GM21529 (cell line): ENCODE data around the gene S100P.

Experiments
- ATAC-seq: cut with Tn5 transposase; IDR thresholded peaks from one replicate; pipeline ENCODE4 v1.9.1; 2021; ENCODE audit not compliant: unreplicated experiment

The S100P gene

DNA sequence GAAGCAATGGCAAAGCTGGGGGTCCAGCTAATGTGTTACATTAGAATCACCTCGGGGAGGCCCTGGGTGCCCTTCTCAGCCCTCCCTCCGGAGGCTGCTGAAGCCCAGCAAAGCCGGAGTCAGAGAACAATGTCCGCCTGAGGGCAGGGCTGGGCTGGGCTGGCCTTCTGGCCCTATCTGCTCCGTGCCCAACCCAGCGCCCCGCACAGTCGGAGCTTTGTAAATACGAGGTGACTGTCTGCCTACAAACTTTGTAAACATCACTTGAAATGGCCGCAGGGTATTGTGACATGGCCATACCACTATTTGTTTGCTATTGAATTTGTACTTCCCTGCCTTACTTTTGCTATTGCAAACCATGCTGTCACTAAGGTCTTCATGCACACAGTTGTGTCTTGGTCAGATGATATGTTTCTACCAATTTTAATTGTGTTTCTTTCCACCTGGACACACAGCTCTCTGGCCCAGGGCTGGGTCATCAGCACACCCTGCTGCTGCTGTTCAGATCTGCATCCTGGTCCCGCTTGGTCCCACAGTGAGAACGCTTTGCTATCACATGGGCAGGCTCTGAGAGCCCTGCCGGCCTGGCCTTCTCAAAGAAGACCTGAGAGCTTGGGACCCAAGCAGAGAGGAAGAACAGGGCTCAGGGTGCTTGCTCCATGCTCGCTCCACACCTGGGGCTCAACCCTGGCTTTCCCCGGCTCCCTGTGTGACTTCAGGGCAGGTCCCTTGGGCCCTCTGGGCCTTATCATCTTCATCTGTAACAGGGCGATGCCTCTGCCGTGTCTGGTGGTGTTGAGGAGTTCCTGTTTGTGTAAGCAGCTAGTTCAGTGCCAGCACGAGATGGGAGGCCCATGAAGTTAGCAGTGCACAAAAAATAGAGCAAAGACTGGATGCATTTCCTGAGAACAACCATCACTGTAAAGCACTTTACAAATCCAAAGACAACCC lies 2.3 kb downstream of the S100P start:
- ATAC-seq = no peak

DNA sequence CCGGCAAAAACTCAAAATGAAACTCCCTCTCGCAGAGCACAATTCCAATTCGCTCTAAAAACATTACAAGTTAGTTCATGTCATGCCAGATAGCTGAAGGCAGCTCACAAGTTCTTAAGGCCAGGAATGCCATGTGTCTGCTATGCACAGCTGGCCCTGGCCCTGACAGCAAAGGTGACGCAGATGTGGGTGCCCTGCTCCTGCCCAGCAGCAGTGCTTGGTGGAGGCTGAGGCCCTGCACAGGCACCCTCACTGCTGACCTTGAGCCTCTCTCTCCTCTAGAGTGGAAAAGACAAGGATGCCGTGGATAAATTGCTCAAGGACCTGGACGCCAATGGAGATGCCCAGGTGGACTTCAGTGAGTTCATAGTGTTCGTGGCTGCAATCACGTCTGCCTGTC lies 2.9 kb downstream of the S100P start:
- no peak for ATAC-seq

DNA sequence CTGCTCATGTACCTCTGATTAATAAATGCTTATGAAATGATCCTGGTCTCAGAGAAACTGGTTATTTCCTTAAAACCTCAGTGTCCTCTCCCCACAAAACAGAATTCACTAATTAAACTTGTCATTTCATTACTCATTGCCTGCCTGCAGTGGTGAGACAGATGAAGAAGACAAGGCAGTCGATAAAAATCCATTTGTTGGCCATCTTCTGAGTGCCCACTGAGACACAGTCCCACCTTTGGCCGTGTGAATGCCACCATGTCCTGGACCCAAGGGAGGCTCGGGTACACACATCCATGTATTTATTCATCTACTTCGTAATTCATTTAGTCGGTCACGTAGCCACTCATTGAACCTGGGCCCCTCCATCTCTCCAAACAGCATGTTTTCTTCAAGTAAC lies 3.5 kb downstream of the S100P start:
- ATAC-seq = no peak

DNA sequence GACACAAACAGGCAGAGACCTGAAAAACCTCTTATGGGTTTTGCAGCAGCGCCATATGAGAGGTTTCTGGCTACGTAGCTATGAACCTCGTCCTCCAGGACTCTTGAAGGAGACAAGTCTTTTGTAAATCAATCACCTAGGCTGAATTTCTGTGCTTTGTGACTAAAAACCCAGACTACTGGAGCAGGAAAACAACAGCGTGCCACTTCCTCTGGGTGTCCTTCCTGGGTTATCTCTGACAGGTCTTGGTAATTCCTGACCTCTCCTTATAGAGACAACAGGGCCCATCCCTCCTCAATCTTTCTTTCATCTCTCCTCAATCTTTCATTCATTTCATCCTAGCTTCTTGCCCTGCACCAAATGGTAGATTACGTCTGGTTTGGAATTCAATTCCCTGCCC lies 5.7 kb downstream of the S100P start:
- no peak for ATAC-seq

DNA sequence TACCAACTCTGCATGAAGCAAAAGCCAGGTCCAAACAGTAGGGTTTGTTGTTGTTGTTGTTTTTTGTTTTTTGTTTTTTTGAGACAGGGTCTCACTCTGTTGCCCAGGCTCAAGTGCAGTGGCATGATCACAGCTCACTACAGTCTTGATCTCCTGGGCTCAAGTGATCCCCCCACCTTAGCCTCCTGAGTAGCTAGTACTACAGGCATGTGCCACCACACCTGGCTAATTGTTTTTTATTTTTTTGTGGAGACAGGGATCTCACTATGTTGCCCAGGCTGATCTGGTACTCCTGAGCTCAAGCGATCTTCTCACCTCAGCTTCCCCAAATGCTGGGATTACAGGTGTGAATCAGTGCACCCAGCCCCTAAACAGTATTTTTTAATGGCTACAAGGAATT lies 6.2 kb downstream of the S100P start:
- no peak for ATAC-seq

DNA sequence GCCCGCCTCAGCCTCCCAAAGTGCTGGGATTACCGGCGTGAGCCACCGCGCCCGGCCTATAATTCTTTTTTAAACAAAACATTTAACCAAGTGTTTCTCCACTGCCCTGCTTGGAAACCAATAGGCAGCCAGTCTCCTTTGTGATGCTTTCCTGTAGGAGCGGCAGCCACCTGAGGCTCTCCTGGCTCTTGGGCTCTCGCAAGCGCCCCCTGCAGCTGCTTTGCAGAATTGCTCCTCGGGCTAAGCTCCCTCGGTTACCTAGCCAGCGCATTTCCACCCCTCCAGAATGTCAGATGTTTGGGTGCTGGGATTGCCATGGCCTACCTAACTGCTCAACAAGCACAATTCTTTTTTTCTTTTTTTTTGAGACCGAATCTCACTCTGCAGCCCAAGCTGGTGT lies 7.7 kb downstream of the S100P start:
- ATAC-seq = no peak

DNA sequence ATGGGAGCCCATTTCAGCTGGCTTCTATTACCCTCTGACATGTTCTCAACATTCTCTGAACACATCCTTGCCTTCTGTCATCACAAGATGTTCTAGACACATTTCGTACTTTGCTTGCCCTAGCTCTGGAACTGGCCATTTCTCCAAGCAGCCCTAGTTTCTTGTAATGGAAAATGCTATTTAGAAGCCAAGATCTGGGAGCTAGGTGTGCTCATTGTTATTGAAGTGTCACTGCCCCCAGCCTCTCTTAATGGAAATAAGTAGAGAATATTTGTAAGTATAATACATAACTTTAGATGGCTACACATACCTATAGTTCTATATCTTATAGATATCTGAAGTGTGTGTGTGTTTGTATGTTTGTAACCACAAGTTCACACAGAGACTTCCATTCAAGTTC lies 9.1 kb downstream of the S100P start:
- no peak for ATAC-seq

DNA sequence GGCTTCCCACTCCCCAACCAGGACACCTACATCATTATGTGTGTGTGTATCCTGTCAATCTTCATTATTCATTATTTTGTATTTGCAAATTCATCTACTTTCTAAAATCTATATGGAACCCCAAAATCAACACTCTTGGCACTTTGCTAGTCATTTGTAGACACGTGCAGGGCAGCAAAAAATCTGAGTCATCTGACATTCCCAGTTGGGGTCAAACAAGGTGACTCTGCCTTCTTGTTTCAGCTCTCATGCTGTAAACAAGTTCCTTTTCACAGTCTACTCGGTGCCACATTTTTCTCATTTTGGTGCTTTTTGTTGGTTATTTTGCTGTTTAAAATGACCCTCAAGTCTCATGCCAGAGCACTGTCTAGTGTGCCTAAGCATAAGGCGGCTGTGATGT lies 10.1 kb downstream of the S100P start:
- ATAC-seq = no peak

DNA sequence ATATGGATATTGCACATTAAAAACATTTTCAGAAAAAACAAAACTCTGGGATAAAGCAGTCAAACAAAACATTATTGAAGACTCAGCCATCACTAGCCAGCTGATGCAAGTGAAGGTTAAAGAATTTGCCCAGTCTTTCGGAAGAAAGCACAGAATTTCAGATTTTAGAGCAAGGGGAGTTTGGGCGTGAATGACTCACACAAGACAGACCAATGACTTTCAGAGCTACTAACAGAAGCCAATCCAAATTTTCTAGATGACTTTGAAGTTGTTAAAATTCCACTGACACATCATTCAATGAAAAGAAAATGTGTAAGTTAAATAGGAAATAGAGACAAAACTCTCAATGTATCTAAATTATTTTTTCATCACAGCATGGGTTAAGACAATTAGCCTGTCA lies 12.0 kb downstream of the S100P start:
- ATAC-seq = no peak

DNA sequence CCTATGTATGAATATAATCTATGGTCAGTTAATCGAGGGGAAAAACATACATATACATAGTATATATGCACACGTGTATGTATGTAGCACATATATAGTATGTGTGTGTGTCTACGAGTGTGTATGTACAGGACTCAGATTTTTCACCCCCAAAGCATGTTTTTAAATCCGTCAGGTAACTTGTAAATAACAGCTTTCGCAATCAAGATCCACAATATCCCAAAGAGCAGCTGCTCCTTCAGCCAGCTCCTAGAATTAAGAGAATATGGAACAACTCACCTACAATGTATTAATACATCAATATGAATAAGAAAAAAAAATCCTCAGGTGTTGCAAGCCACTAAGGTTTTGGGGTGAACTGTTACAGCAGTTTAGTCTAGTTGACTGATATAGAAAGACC lies 12.5 kb downstream of the S100P start:
- ATAC-seq = no peak

DNA sequence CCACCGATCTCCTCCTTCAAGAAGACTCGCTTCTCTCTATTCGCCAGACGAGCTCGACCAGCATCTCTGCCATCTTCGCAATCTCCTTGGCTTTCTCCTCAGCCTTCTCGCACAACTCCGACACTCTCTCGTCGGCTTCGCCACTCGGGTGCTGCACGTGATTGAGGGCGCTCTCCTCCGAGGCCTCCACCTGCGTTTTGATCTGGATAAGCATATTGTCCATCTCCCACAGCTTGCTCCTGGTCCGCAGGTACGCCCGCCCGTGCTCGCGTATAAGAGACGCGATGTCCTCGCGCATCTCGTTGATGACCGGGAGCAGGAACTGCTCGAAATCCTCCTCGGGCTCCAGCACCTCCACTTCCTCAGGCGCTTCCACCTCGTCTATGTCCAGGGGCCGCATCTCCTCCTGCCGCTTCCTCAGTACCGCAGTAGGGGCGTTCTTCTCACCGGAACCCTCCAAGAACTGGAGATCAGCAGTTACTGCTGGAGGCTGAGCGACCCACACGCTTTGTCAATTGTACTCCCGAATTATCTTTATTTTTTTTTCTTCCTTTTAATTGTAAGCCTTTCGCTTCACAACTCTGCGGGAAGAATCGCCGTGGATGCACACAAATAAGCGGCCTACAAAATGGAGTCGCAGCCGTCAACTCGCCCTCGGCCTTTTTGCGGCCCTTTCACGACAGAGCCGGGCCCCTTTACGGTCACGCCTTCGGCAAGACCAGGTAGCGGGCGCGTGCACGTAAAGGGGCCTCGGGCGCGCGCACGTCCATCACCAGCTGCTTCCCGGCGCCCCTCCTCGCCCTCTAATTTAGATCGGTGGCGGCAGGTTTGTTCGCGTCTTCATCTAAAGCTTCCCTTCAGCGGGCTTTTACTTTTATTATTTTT lies 15.8 kb downstream of the S100P start, which contains the start of gene MRFAP1L1:
Gene MRFAP1L1, minus strand, starts transcription at position 636 of the 885 bp plus-strand sequence. Its CDS starts 236 bp downstream, at position 400.
- ATAC-seq = peak; percentile 64

DNA sequence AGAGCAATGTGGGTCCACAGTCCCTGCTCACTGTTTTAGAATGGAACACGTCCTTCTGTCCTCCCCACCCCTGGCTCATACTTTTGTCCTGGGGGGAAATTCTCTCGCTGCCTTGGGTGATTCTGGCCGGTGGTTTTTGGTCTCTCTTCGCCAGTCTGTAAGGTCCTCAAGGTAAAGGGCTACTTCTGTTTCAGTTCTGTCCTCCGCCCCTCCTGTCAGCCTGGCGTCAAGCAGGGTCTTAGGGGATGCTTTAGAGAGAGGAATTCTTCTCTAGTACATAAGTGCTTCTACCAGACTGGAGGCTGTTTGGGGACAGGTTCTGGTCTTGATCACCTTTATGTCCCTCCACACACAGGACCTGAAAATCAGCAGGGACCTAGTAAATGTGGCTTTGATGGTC lies 16.6 kb downstream of the S100P start:
- ATAC-seq = peak; percentile 11

DNA sequence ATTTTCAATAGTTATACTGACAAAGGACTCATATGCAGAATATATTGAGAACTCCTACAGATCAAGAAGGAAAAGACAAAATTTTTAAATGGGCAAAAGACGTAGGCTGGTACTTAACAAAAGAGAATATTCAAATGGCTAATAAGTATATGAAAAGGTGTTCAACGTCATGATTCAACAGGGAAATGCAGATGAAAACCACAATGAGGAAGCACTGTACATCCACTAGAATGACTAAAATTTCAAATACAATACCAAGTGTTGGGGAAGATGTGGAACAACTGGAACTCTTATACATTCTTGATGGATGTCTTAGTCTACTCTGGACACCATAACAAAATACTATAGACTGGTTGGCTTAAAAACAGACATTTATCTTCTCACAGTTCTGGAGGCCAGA lies 17.3 kb downstream of the S100P start:
- no peak for ATAC-seq

DNA sequence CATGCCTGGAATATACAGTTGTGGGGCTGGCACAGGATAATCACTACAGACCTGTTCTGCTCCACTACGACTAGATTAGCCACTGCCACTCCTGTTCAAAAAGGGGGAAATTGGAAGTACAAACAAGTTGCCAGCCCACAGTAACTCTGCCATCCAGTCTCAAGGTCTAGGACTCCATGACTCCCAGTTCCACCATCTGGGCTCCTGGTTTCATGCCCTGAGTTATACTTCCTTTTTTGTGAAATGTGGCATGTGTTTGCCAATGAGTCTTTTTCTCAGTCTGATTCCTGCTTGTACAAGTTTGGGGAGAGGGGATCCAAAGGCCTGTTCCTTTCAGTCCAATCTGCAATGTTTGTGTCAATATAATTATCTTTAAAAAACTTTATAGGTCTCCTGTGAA lies 21.3 kb downstream of the S100P start:
- ATAC-seq = no peak

DNA sequence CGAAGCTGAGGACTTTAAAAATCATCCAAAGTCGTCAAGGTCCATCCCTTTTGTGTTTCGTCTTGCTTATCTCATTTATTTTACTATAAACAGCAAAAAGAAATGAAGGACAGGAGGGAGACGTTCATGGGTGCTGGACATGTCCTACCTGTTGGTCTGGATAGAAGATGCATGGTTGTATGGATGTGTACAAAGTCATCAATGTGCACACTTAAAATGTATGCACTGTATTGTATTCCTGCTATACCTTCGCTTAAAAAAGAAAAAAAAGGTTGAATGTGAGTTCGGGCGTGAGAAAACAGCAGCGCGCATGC lies 22.0 kb downstream of the S100P start:
- no peak for ATAC-seq

DNA sequence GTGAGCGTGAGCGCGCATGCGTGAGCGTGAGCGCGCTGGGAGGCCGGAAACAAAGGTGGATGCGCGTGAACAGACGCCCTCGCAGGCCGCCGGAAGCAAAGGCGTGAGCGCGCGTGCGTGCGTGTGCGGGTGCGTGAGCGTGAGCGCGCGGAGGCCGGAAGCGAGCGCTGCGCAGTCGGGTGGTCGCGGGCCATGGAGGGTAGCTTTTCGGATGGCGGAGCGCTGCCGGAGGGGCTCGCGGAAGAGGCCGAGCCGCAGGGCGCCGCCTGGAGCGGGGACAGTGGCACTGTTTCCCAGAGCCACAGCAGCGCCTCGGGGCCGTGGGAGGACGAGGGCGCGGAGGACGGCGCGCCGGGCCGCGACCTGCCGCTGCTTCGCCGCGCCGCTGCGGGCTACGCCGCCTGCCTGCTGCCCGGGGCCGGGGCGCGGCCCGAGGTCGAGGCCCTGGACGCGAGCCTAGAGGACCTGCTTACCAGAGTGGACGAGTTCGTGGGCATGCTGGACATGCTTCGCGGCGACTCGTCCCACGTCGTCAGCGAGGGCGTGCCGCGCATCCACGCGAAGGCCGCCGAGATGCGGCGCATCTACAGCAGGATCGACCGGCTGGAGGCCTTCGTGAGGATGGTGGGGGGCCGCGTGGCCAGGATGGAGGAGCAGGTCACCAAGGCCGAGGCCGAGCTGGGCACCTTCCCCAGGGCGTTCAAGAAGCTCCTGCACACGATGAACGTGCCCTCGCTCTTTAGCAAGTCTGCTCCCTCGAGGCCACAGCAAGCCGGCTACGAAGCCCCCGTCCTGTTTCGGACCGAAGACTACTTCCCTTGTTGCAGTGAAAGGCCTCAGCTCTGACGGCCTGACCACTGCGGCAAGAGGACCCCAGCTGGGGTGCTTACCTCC lies 22.6 kb downstream of the S100P start, which contains the start of gene BLOC1S4:
Gene BLOC1S4, plus strand, starts transcription at position 157 of the 894 bp plus-strand sequence. Its CDS starts 36 bp downstream, at position 193.
- ATAC-seq = peak; percentile 78

DNA sequence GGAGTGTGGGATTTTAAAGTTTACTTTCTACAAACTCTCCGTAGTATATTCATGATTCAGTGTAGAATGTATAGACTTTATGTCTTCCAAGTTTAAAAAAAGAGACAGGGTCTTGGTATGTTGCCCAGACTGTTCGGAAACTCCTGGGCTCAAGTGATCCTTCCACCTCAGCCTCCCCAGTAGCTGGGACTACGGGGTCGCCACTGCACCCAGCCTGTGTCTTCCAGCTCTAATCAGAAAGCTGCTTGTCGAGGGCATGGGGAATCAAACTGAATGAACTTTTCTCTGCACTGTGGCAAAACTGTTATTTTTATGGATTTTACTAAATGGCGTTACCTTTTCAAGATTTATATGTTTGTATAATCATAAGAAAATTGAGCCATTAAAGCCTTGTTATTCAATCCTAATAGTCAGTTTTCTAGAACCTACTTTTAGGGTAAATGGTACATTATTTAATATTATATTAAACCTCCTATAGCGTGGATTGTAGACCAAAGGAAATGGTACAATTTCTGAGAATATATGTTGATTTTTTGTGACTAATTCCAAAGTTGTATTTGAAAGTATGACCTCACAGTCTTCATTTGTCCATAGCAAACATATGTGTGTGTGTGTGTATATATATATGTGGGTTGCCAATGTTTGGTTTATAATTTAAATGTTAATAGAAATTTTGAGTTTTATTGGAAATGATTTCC lies 23.4 kb downstream of the S100P start:
- no peak for ATAC-seq

DNA sequence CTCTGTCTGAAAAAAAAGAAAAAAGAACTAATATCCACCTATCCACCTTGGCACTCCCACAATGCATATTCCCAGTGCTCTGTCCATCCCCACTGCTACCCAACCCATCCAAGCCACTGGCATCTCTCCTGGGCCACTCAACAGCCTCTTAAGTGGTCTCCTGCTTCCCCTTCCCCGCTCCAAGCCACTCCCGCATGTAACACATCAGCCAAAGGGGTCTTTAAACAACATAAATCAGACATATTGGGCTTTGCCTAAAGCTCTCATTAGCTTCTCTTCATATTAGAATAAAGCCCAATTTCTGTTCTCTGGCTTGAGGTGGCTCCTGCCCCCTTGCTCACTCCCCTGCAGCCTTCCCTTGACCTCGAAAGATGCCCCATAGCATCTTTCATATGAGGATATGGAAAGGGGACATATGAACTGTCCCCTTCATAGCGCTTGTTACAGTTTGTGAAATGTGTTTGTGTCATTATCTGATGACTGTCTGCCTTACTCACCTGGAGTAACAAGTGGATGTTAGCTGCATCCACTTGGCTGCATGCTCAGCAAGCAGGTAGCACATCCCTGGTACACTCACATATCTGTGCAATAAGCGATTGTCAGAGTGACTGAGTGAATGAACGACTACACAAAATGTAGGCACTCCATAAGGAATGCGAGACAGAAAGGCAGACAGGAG lies 25.4 kb downstream of the S100P start:
- ATAC-seq = no peak

DNA sequence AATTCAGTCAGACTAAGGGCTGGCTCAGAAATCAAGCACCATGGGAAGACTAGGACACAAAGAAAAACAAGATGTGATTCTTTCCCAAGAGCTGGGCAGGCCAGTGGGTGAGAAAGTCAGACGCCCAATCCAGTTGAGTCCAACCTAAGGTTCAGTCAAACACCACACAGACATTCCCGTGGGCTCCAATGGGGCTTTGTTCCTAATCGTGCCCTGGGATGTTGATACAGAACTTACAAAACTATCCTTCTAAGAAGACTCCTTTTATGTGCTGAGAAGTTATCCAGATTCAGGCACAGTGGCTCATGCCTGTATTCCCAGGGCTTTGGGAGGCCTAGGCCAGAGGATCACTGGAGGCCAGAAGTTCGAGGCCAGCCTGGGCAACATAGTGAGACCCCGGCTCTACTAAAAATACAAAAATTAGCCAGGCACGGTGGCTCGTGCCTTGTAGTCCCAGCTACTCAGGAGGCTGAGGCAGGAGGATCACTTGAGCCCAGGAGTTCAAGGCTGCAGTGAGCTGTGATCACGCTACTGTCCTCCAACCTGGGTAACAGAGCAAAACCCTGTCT lies 26.0 kb downstream of the S100P start:
- no peak for ATAC-seq
